Astrocyte (in vitro differentiated cells and primary cell): ENCODE measurements around the gene DNAJC11. TPM values are rescaled to one million over a fixed set of nuclear protein-coding genes. Genes with fewer than 3 reads are reported as not detected.

Experiments used
- DNase-seq: peaks from one replicate; pipeline ENCODE4 v3.0.0-alpha.2; 2010; ENCODE audit warnings: low read depth
- FAIRE-seq: peaks from 2 replicates; lab custom pipeline; 2011; peaks lifted over from hg19 to GRCh38; lab: Jason Lieb, UNC
- H2AFZ ChIP-seq: 2 replicates; pipeline ENCODE4 v1.6.0; 2012; ENCODE audit warnings: low read depth, low read length, inconsistent platforms
- H3K27ac ChIP-seq: 2 replicates; pipeline ENCODE4 v1.5.1; 2011; ENCODE audit warnings: low read depth, low read length, inconsistent platforms
- H3K27me3 ChIP-seq: 2 replicates; pipeline ENCODE4 v1.6.0; 2011; ENCODE audit warnings: low read length, inconsistent platforms; ENCODE audit not compliant: insufficient read depth
- H3K36me3 ChIP-seq: 2 replicates; pipeline ENCODE4 v1.5.1; 2011; ENCODE audit warnings: low read length, inconsistent platforms; ENCODE audit not compliant: insufficient read depth
- H3K4me1 ChIP-seq: 2 replicates; pipeline ENCODE4 v1.5.1; 2011; ENCODE audit warnings: low read length, inconsistent platforms; ENCODE audit not compliant: insufficient read depth
- H3K4me2 ChIP-seq: 2 replicates; pipeline ENCODE4 v1.6.0; 2012; ENCODE audit warnings: low read length, inconsistent platforms
- H3K4me3 ChIP-seq: 2 replicates; pipeline ENCODE4 v1.5.1; 2011; ENCODE audit warnings: low read depth, mild to moderate bottlenecking, low read length, inconsistent platforms; ENCODE audit not compliant: insufficient read depth
- H3K79me2 ChIP-seq: 2 replicates; pipeline ENCODE4 v1.6.0; 2012; ENCODE audit warnings: mild to moderate bottlenecking, low read length, inconsistent platforms; ENCODE audit not compliant: insufficient read depth
- H3K9ac ChIP-seq: 2 replicates; pipeline ENCODE4 v1.6.0; 2012; ENCODE audit warnings: mild to moderate bottlenecking, low read length, inconsistent platforms
- H3K9me3 ChIP-seq: 2 replicates; pipeline ENCODE4 v1.5.1; 2012; ENCODE audit warnings: low read depth, mild to moderate bottlenecking, low read length, inconsistent platforms; ENCODE audit not compliant: insufficient read depth
- H4K20me1 ChIP-seq: 2 replicates; pipeline ENCODE4 v1.6.0; 2012; ENCODE audit warnings: low read length, inconsistent platforms; ENCODE audit not compliant: insufficient read depth
- H3K27ac Mint-ChIP-seq: one replicate; pipeline ENCODE4 v1.8.0; 2021; ENCODE audit warnings: mild to moderate bottlenecking, mixed read lengths; ENCODE audit not compliant: unreplicated experiment
- H3K27me3 Mint-ChIP-seq: one replicate; pipeline ENCODE4 v1.8.0; 2021; ENCODE audit warnings: low read depth, mixed read lengths; ENCODE audit not compliant: unreplicated experiment
- H3K36me3 Mint-ChIP-seq: one replicate; pipeline ENCODE4 v1.8.0; 2021; ENCODE audit warnings: low read depth, mixed read lengths; ENCODE audit not compliant: unreplicated experiment
- H3K4me1 Mint-ChIP-seq: one replicate; pipeline ENCODE4 v1.8.0; 2021; ENCODE audit warnings: low read depth, mixed read lengths; ENCODE audit not compliant: unreplicated experiment
- H3K4me3 Mint-ChIP-seq: one replicate; pipeline ENCODE4 v1.8.0; 2021; ENCODE audit warnings: mild to moderate bottlenecking, moderate library complexity, mixed read lengths; ENCODE audit not compliant: unreplicated experiment
- H3K9me3 Mint-ChIP-seq: one replicate; pipeline ENCODE4 v1.8.0; 2021; ENCODE audit warnings: mild to moderate bottlenecking, mixed read lengths; ENCODE audit not compliant: unreplicated experiment
- EZH2 ChIP-seq: IDR thresholded peaks from 2 replicates; pipeline ENCODE4 v1.6.1; 2012; ENCODE audit warnings: mild to moderate bottlenecking, low read length, inconsistent platforms; ENCODE audit not compliant: insufficient read depth
- total RNA-seq: library from RNA; stranded (reverse); gene quantifications from 2 replicates; pipeline ENCODE4 v1.2.1, GENCODE V29; 2021
- TF ChIP-seq, protein P1 (sequence below): IDR thresholded peaks from 2 replicates; pipeline ENCODE4 v1.5.1; 2011; ENCODE audit warnings: low read depth, mild to moderate bottlenecking, inconsistent platforms, low read length, moderate library complexity; ENCODE audit not compliant: insufficient read depth

Gene DNAJC11
- total RNA-seq, 1 donor from 2014 or later: 63.9 TPM

DNA sequence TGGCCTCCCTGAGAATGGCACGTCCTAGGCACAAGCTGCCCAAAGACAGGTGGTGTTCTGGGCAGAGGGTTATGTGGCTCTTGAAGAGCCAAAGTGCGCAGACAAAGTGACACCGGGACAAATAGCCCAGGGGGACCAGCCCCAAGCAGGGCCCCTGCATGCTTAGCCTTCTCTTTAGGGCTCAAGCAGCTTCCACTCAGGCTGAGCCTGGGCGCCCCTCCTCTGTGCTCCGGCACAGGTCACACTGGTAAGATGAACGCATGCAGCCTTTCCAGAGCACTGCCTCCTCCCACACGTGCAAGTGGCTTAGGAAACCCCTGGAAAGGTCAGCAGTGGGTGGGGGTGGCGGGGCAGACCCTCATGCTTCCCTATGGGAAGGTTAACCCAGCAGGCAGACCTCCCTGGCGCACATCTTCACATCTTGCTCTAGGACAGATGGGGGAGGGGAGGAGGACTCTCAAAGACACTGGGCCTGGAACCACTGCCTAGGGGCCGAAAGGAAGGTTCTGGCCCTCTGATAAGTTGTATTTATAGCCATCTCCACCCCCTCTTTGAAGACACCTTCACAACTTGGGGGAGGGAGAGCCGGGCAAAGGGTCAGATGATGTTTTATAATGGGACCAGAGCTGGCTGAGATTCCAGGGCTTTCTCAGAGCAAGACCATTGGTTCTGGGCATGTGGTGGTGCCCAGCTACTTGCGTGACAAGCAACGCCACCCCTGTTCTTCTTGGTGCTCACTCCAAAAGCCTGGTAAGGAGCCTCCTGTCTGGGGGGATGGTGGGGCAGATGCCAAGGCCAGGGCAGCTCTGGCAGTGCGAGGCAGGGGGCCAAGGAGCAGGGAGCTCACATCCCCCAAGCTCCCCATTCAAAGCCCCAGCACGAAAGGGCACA is 104.5 kb downstream of the DNAJC11 start:
- peaks cover 94% of the 10 kb centered on the region for H3K79me2 ChIP-seq
- no peak overlapping the region for H3K4me3 ChIP-seq
- Mint-ChIP-seq H3K27me3 (no peaks in the 10 kb centered on the region), H3K36me3 (peaks cover 17% of the 10 kb centered on the region), H3K27ac (no peak overlapping the region), H3K4me1 (peaks cover 10% of the 10 kb centered on the region), H3K9me3 (no peaks in the 10 kb centered on the region), H3K4me3 (no peak overlapping the region)
- no peak overlapping the region for H3K9ac ChIP-seq
- no peaks in the 10 kb centered on the region for H3K9me3 ChIP-seq
- TF ChIP-seq EZH2: no peak
- TF ChIP-seq, protein P1, sequence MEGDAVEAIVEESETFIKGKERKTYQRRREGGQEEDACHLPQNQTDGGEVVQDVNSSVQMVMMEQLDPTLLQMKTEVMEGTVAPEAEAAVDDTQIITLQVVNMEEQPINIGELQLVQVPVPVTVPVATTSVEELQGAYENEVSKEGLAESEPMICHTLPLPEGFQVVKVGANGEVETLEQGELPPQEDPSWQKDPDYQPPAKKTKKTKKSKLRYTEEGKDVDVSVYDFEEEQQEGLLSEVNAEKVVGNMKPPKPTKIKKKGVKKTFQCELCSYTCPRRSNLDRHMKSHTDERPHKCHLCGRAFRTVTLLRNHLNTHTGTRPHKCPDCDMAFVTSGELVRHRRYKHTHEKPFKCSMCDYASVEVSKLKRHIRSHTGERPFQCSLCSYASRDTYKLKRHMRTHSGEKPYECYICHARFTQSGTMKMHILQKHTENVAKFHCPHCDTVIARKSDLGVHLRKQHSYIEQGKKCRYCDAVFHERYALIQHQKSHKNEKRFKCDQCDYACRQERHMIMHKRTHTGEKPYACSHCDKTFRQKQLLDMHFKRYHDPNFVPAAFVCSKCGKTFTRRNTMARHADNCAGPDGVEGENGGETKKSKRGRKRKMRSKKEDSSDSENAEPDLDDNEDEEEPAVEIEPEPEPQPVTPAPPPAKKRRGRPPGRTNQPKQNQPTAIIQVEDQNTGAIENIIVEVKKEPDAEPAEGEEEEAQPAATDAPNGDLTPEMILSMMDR: no peak
- H3K4me1 ChIP-seq: peaks cover 16% of the 10 kb centered on the region
- H4K20me1 ChIP-seq: peaks cover 93% of the 10 kb centered on the region
- no peak overlapping the region for H3K4me2 ChIP-seq
- H3K27ac ChIP-seq: no peak overlapping the region
- H3K36me3 ChIP-seq: peaks cover 36% of the 10 kb centered on the region
- DNase-seq (no peak), FAIRE-seq (no peak)
- no peak overlapping the region for H2AFZ ChIP-seq
- H3K27me3 ChIP-seq: no peaks in the 10 kb centered on the region

DNA sequence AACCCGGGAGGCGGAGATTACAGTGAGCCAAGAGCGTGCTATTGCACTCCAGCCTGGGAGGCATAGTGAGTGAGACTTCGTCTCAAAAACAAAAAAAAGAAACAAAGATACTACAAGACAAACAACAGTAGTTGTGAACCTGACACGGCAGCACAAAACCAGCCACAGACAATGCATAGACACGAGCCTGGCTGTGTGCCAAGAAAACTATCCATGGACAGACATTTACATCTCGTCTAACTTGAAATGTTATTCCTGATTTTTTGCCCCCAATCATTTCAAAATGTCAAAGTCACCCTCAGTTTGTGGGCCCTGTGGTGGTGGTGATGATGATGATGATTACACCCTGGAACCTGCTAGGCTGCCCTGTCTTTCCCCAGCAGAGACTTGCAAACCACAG is 105.3 kb downstream of the DNAJC11 start:
- H3K4me3 Mint-ChIP-seq: peak overlapping the region; percentile 64
- Histone ChIP-seq H3K27ac (no peak overlapping the region), H3K4me2 (no peak overlapping the region), H3K9me3 (no peaks in the 10 kb centered on the region), H4K20me1 (peaks cover 95% of the 10 kb centered on the region), H3K4me1 (peaks cover 16% of the 10 kb centered on the region), H3K27me3 (no peaks in the 10 kb centered on the region), H3K9ac (no peak overlapping the region), H3K4me3 (no peak overlapping the region), H2AFZ (no peak overlapping the region), H3K36me3 (peaks cover 36% of the 10 kb centered on the region), H3K79me2 (peaks cover 93% of the 10 kb centered on the region)
- no peak for DNase-seq
- TF ChIP-seq EZH2: no peak
- TF ChIP-seq, protein P1: no peak
- H3K9me3 Mint-ChIP-seq: no peaks in the 10 kb centered on the region
- peaks cover 17% of the 10 kb centered on the region for H3K36me3 Mint-ChIP-seq
- H3K27ac Mint-ChIP-seq: no peak overlapping the region
- no peak for FAIRE-seq
- no peaks in the 10 kb centered on the region for H3K27me3 Mint-ChIP-seq
- H3K4me1 Mint-ChIP-seq: peaks cover 10% of the 10 kb centered on the region
